ENCODE measurements around the gene AGMO.
A peak's percentile ranks its signal among the peaks of the same experiment; 100 is the strongest.

Gene AGMO

DNA sequence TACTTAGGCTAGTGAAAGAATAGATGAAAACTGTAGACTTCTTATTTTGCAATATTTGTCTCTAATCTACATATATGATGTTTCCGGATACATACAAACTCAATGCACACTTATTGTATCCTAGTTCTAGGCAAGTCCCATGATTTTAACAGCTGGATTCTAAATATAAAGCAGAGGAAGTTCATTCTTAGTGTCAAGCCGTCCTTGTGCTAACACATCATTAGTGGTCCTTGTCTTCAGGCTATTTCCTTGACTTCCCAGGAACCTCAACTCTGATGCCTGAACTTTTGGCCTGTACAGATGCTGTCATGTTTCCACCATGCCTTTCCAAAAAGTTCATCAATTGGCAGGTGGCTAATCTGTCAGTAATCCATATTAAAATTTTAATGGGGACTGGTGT lies 357.4 kb downstream of the AGMO start:
- DNase-seq, result no peak

- DNase-seq, result peak; percentile 8
These were observed 362.3 kb downstream of the AGMO start for GRCh38 chr7:15199482-15199881.

GRCh38 chr7:15197042-15197977 lies 364.5 kb downstream of the AGMO start:
- DNase-seq, result no peak

DNA sequence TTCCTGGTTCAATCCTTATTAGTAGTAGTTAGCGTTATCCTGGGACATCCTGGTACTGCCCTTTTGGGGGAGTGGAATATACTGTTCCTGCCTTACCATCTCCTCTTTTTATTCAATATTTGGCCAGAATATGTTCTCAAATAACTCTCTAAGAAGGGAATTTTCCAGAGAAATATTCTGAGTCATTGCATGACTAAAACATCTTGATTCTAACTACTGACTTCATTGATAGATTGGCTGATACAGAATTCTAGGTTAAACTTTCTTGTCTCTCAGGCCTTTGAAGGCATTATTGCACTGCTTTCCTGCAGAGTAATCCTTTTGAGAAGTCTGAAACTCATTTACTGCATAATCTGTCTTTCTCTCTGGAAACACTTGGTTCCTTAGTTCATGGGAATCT lies 383.8 kb downstream of the AGMO start:
- no peak for DNase-seq

GRCh38 chr7:15176089-15176488 lies 385.7 kb downstream of the AGMO start:
- no peak for DNase-seq

GRCh38 chr7:15175152-15175551 lies 386.7 kb downstream of the AGMO start:
- DNase-seq, result no peak

GRCh38 chr7:15174485-15174884 lies 387.3 kb downstream of the AGMO start:
- DNase-seq, result no peak

GRCh38 chr7:15168489-15168888 lies 393.3 kb downstream of the AGMO start:
- no peak for DNase-seq

- no peak for DNase-seq
These were observed 393.9 kb downstream of the AGMO start for GRCh38 chr7:15167912-15168311.

GRCh38 chr7:15166620-15167019 lies 395.2 kb downstream of the AGMO start:
- no peak for DNase-seq

GRCh38 chr7:15159261-15159660 lies 402.6 kb downstream of the AGMO start:
- no peak for DNase-seq

DNA sequence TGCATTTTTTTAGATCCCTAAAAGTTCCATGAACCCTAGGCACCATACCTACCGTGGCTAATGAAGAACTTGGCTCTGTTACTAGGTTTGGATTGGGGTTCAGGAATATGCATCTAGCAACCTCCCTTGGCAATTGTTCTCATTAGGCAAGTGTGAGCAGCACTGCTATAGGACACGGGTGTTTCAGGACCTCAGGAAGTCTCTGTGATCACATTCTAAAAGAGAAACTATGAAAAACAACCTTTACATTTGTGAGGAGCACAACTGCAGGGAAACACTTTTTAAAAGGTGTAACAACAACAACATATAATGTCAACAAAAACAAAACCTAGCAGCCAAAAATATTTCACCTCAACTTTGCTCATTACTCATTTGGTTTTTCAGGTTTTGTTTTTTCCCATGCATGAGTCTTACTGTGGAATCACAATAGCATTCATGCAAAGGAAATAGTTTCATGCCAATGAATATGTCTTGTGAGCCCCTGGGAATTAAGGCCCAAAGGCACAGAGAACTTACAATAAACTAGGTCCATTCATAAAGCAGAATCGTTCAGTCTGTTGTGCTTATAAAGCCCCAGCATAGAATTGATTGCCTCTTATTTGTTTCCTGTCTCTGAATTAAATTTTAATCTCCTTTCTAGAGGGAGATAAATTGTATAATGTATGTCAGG lies 403.5 kb downstream of the AGMO start:
- no peak for DNase-seq
